Peyer's patch (tissue), 4 donors: ENCODE measurements around the gene ASCC2.

Experiments used
- POLR2A ChIP-seq, 2 donors: fragments of 450-650 bp; IDR thresholded peaks; one replicate each; pipeline ENCODE4 v1.5.1; 2017; ENCODE audit warnings: antibody characterized with exemption in 2 of 2, mild to moderate bottlenecking in 2 of 2, moderate library complexity in 2 of 2
- TF ChIP-seq, protein P1 (sequence below), 6 experiments: fragments of 450-650 bp in 4 of 6; fragments of 200-600 bp in 2 of 6; sonication (generic) in 1 of 6; IDR thresholded peaks; one replicate each; pipeline ENCODE4 v1.5.1; 2017 to 2019; ENCODE audit warnings: antibody characterized with exemption in 6 of 6, mild to moderate bottlenecking in 3 of 6, moderate library complexity in 1 of 6

DNA sequence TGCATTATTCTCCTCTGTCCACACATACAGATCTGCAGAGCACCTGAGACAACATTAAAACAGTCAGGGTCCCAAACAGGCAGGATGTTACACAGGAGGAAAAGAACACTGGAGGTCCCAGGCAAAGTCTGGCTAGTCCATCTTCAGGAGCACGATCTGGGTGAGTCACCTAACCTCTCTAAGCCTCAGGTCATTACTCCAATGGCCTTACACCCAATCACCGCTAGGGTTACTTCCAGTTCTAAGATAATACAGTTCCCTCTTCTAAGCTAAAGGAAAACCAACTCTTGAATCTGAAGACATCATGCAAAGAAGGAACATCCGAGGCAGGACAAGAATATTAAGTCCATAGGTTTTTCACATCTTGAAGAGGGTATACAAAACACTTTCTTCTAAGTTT, 24.5 kb downstream of the ASCC2 start:
- TF ChIP-seq, protein P1, sequence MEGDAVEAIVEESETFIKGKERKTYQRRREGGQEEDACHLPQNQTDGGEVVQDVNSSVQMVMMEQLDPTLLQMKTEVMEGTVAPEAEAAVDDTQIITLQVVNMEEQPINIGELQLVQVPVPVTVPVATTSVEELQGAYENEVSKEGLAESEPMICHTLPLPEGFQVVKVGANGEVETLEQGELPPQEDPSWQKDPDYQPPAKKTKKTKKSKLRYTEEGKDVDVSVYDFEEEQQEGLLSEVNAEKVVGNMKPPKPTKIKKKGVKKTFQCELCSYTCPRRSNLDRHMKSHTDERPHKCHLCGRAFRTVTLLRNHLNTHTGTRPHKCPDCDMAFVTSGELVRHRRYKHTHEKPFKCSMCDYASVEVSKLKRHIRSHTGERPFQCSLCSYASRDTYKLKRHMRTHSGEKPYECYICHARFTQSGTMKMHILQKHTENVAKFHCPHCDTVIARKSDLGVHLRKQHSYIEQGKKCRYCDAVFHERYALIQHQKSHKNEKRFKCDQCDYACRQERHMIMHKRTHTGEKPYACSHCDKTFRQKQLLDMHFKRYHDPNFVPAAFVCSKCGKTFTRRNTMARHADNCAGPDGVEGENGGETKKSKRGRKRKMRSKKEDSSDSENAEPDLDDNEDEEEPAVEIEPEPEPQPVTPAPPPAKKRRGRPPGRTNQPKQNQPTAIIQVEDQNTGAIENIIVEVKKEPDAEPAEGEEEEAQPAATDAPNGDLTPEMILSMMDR (IDR thresholded peaks at IDR 0.05): peak in 1 of 6 experiments; percentile 7
- no peak for TF ChIP-seq POLR2A (IDR thresholded peaks at IDR 0.05)
